ENCODE data around the gene RAB11FIP5.
"Not testable (repeated sequence)": the region's sequence is repeated elsewhere in the genome, so short reads cannot be mapped to it uniquely, and the experiment has no call there.

The RAB11FIP5 gene

DNA sequence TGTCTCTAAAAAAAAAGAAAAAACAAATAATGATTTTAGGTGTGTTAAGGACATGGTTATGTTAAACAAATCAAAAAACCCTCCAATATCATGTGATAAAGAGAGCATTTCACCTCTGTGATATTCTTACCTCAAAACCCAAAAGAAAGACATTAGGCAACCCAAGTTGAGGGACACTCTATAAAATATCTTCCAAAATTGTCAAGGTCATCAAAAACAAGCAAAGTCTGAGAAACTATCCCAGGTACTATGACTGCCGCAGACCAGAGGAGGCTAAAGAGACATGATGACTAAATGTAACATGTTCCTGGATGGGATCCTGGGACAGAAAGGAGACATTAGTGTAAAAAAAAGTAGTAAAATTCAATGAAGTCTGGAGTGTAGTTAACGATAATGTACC lies 45.7 kb downstream of the RAB11FIP5 start:
- no peak overlapping the region for H3K4me3 ChIP-seq (ENCODE audit: low read length)
- DNase-seq (ENCODE audit: low read depth), result no peak
- TF ChIP-seq CTCF (conservative IDR thresholded peaks at IDR 0.05; ENCODE audit: low read length), result no peak

DNA sequence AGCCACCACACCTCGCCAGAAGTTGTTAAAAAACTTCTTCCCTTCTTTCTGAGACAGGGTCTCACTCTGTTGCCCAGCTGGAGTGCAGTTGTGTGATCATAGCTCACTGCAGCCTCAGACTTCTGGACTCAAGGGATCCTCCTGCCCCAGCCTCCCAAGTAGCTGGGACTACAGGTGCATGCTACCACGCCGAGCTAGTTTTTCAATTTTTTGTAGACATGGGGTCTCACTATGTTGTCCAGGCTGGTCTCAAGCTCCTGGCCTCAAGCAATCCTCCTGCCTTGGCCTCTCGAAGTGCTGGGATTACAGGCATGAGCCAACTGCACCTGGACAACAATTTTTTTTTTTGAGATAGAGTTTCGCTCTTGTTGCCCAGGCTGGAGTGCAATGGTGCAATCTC lies 47.7 kb downstream of the RAB11FIP5 start:
- H3K4me3 ChIP-seq (ENCODE audit: low read length); DNase-seq (ENCODE audit: low read depth): not testable (repeated sequence)

- no peak for TF ChIP-seq CTCF (conservative IDR thresholded peaks at IDR 0.05; ENCODE audit: low read length)
- no peak overlapping the region for H3K4me3 ChIP-seq (ENCODE audit: low read length)
- DNase-seq (ENCODE audit: low read depth), result peak; percentile 74
These were observed 48.6 kb downstream of the RAB11FIP5 start for GRCh38 chr2:73063909-73064875.

- H3K4me3 ChIP-seq (ENCODE audit: low read length), result no peak overlapping the region
- no peak for DNase-seq (ENCODE audit: low read depth)
- no peak for TF ChIP-seq CTCF (conservative IDR thresholded peaks at IDR 0.05; ENCODE audit: low read length)
These were observed 49.3 kb downstream of the RAB11FIP5 start for GRCh38 chr2:73063472-73063871.

DNA sequence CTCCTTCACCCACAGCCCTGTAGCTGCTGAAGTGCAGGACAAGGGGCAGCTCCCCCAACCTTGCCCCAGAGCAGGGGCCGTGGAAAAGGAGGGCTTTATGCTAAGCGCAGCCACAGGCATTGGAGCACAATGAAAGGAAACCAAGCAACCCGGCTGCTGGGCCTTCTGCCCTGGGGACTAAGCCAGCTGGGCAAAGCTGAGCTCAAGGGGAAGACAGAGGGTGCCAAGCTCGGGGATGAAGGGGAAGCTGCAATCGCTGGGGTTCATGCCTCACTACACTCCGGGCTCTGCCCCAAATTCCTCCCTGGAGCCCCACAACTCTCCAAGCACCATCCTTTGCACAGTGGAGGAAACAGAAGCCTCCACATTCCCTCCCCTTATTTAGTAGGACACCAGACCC lies 53.6 kb downstream of the RAB11FIP5 start:
- no peak for DNase-seq (ENCODE audit: low read depth)
- no peak overlapping the region for H3K4me3 ChIP-seq (ENCODE audit: low read length)
- TF ChIP-seq CTCF (conservative IDR thresholded peaks at IDR 0.05; ENCODE audit: low read length), result no peak

- no peak overlapping the region for H3K4me3 ChIP-seq (ENCODE audit: low read length)
- TF ChIP-seq CTCF (conservative IDR thresholded peaks at IDR 0.05; ENCODE audit: low read length), result no peak
- DNase-seq (ENCODE audit: low read depth), result no peak
These were observed 57.8 kb downstream of the RAB11FIP5 start for GRCh38 chr2:73054980-73055379.

DNA sequence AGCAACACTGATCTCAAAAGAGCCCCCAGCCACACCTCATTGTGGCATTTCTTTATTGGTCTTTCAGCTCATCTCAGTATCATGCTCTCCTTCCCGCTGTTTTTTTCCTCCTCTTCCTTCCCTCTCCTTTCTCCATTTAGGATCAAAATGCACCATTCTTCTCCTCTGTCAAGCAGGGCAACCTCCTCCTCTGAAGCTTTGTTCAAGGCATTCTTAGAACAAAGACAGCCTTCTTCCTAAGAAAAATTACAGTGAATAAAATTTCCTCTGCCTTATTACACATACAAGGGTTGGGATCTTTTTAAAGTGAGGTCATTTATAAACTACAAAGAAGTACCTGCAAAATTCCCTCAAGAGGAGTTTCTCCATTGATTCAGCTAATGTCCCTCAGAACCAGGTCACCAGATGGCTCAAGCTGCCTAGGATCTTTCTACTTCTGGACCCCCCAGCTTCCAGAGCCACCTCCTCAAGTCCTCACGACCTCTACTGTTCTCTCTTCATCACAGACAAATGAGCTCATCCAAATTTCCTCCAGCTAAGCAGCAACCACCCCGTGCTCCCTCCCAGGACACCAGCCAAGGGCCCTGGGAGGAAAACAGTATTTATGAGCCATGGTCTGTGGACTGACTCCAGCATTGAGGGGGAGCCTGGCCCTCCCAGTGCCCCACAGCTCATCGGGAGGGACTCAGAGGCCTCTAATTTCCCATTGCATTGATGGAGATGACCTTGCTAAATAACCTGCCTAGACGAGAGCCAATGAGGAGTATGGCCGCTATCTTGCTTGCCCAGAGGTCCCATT lies 59.2 kb downstream of the RAB11FIP5 start:
- TF ChIP-seq CTCF (conservative IDR thresholded peaks at IDR 0.05; ENCODE audit: low read length), result no peak

More for the DNA sequence above, 59.2 kb downstream of the RAB11FIP5 start:
- peak; percentile 30 for DNase-seq (ENCODE audit: low read depth)
- H3K4me3 ChIP-seq (ENCODE audit: low read length), result no peak overlapping the region

Data from AG10803 (cell line).